Measurements from ENCODE around the gene ZNF668.
"Not testable (repeated sequence)": the region's sequence is repeated elsewhere in the genome, so short reads cannot be mapped to it uniquely, and the experiment has no call there.

ZNF668 gene

GRCh38 chr16:31017756-31018155, 56.3 kb downstream of the ZNF668 start:
- not testable (repeated sequence) for H3K9me3 ChIP-seq (ENCODE audit: low read length); H3K4me3 ChIP-seq (ENCODE audit: low read length); H3K36me3 ChIP-seq (ENCODE audit: insufficient read depth, low read length); H3K4me1 ChIP-seq (ENCODE audit: insufficient read depth, low read length); H2AFZ ChIP-seq (ENCODE audit: low read depth, low read length); H3K27me3 ChIP-seq (ENCODE audit: insufficient read depth, low read length)

GRCh38 chr16:31016018-31016417, 58.0 kb downstream of the ZNF668 start:
- H3K9me3 ChIP-seq (ENCODE audit: low read length), result no peaks in the 10 kb centered on the region

GRCh38 chr16:31013292-31013691, 60.7 kb downstream of the ZNF668 start:
- H3K4me3 ChIP-seq (ENCODE audit: low read length); H2AFZ ChIP-seq (ENCODE audit: low read depth, low read length); H3K36me3 ChIP-seq (ENCODE audit: insufficient read depth, low read length); H3K9me3 ChIP-seq (ENCODE audit: low read length); H3K4me1 ChIP-seq (ENCODE audit: insufficient read depth, low read length); H3K27me3 ChIP-seq (ENCODE audit: insufficient read depth, low read length): not testable (repeated sequence)

More at GRCh38 chr16:31016018-31016417, 58.0 kb downstream of the ZNF668 start:
- Histone ChIP-seq H3K27me3 (ENCODE audit: insufficient read depth, low read length) (no peaks in the 10 kb centered on the region), H3K36me3 (ENCODE audit: insufficient read depth, low read length) (no peaks in the 10 kb centered on the region), H3K4me3 (ENCODE audit: low read length) (no peak overlapping the region), H2AFZ (ENCODE audit: low read depth, low read length) (no peak overlapping the region), H3K4me1 (ENCODE audit: insufficient read depth, low read length) (peaks cover under 1% of the 10 kb centered on the region)

GRCh38 chr16:31011815-31012214, 62.2 kb downstream of the ZNF668 start:
- not testable (repeated sequence) for H3K27me3 ChIP-seq (ENCODE audit: insufficient read depth, low read length); H3K4me1 ChIP-seq (ENCODE audit: insufficient read depth, low read length); H3K36me3 ChIP-seq (ENCODE audit: insufficient read depth, low read length); H3K4me3 ChIP-seq (ENCODE audit: low read length); H2AFZ ChIP-seq (ENCODE audit: low read depth, low read length); H3K9me3 ChIP-seq (ENCODE audit: low read length)

Data from neuron (in vitro differentiated cells).